ENCODE data around the gene GMDS.

DNA sequence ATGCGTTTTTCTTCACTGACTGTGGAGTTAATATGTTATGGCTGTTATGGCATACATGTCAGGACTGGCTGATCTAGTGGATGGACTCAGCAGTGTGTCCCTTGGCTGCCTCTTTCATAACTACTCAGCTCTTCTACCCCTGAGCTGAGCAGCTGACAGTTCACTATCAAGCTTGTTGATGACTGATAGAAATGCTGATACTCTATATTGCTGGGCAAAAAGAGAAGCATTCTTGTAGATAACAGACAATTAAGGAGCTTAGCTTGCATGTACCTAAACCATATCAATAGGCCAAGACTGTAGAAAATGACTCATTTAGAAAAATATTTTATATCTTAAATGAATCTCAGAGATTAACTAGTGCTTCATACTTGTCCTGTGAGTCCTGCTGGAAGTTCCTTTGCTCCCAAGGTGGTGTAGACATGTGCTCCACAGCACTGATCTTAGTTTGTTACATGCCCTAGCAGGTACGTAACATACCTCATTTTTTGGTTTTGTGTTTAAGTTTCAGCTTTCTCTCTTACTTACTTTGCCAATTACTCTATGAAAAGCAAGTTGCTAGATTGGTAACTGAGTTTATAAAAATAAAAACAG lies 236.9 kb downstream of the GMDS start:
- no peak for TF ChIP-seq CSDC2 (CRISPR knock-in tag; IDR thresholded peaks at IDR 0.05)
- TF ChIP-seq, protein P1, sequence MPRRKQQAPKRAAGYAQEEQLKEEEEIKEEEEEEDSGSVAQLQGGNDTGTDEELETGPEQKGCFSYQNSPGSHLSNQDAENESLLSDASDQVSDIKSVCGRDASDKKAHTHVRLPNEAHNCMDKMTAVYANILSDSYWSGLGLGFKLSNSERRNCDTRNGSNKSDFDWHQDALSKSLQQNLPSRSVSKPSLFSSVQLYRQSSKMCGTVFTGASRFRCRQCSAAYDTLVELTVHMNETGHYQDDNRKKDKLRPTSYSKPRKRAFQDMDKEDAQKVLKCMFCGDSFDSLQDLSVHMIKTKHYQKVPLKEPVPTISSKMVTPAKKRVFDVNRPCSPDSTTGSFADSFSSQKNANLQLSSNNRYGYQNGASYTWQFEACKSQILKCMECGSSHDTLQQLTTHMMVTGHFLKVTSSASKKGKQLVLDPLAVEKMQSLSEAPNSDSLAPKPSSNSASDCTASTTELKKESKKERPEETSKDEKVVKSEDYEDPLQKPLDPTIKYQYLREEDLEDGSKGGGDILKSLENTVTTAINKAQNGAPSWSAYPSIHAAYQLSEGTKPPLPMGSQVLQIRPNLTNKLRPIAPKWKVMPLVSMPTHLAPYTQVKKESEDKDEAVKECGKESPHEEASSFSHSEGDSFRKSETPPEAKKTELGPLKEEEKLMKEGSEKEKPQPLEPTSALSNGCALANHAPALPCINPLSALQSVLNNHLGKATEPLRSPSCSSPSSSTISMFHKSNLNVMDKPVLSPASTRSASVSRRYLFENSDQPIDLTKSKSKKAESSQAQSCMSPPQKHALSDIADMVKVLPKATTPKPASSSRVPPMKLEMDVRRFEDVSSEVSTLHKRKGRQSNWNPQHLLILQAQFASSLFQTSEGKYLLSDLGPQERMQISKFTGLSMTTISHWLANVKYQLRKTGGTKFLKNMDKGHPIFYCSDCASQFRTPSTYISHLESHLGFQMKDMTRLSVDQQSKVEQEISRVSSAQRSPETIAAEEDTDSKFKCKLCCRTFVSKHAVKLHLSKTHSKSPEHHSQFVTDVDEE (CRISPR knock-in tag; IDR thresholded peaks at IDR 0.05) = no peak

All from SK-N-SH treated with all-trans-retinoic acid at 6 μM for 48 hours (cell line).